Head of caudate nucleus (tissue), 42 donors: Measurements from ENCODE around the gene PBX2.
"Not testable (repeated sequence)": the region's sequence is repeated elsewhere in the genome, so short reads cannot be mapped to it uniquely, and the experiment has no call there.

ENCODE experiments used
- DNase-seq, 42 donors: peaks; one replicate each; pipeline versions ENCODE4 v3.0.0 to v3.0.0-alpha.2; 2020 to 2021; ENCODE audit warnings: mixed read lengths in 7 of 42
- intact Hi-C: fragments of 100-400 bp; cut with DNase I; formaldehyde crosslinking; loops from one replicate; pipeline ENCODE4 v1.15.0; 2022

PBX2 gene

GRCh38 chr6:32144238-32144637, 45.8 kb downstream of the PBX2 start:
- intact Hi-C loops, DNase-seq: not testable (repeated sequence)

- intact Hi-C loops, result no loop called here
- DNase-seq, result no peak
Observed at GRCh38 chr6:32140420-32141046, 49.5 kb downstream of the PBX2 start.

GRCh38 chr6:32139590-32139989, 50.4 kb downstream of the PBX2 start:
- DNase-seq, result no peak
- intact Hi-C loops, result no loop called here

DNA sequence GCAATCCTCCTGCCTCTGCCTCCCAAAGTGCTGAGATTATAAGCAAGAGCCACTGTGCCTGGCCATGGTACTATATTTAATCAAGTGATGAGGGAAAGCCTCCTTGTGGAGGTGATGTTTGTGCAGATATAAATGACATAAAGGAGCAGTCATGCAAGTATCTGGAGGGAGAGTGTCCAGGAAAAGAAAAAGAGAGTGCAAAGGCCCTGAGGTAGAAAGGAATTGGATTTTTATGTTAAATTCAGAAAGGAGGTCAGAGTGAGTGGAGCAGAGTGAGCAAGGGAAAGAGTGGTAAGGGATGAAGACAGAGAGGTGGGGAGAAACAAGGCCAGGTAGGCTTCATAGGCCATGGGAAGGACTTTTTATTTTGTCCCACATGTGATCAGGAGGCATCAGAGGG, 52.5 kb downstream of the PBX2 start:
- intact Hi-C loops, result no loop called here
- no peak for DNase-seq
